Measurements from ENCODE around the gene CLMP. TPM values are rescaled to one million over a fixed set of nuclear protein-coding genes. Genes with fewer than 3 reads are reported as not detected.

CLMP gene
- total RNA-seq, 1 donor from 2014 or later: 34.5 TPM

DNA sequence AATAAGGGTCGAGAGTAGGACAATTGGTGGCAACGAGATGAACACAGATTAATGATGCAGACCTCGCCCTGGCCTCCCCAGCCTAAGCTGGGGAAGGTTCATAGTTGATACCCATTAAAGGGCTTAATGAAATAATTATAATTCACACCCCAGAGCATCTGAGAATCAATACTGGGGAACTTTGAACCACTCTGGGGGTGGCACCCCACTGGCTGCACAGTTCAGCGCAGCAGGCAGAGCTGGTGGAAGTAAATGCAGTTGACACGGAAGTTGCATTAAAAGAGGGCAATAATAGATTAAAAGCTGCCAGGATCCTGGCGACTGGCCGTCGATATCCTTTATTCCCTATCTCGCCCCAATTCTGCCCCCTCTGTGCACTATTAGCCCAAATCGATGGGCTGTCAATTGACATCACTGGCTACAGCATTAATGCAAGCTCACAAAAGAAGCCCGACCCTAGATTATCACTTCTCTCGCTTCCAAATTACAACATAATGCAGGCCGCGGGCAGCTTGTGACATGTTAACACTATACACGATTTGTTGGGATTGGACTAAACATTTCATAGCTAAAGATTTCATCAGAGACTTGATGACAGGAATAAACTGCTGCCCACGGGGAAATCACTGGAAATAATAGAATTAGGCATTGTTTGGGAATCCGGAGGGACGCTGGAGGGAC is 147.6 kb downstream of the CLMP start:
- no peak for FAIRE-seq
- no peak for DNase-seq (ENCODE audit: low read depth)
- Histone ChIP-seq H3K36me3 (ENCODE audit: control insufficient read depth, insufficient read depth, low read length) (no peaks in the 10 kb centered on the region), H3K27me3 (ENCODE audit: control insufficient read depth, insufficient read depth, low read length) (no peaks in the 10 kb centered on the region), H3K4me3 (ENCODE audit: low read depth, low read length) (no peak overlapping the region)
- TF ChIP-seq, protein P1, sequence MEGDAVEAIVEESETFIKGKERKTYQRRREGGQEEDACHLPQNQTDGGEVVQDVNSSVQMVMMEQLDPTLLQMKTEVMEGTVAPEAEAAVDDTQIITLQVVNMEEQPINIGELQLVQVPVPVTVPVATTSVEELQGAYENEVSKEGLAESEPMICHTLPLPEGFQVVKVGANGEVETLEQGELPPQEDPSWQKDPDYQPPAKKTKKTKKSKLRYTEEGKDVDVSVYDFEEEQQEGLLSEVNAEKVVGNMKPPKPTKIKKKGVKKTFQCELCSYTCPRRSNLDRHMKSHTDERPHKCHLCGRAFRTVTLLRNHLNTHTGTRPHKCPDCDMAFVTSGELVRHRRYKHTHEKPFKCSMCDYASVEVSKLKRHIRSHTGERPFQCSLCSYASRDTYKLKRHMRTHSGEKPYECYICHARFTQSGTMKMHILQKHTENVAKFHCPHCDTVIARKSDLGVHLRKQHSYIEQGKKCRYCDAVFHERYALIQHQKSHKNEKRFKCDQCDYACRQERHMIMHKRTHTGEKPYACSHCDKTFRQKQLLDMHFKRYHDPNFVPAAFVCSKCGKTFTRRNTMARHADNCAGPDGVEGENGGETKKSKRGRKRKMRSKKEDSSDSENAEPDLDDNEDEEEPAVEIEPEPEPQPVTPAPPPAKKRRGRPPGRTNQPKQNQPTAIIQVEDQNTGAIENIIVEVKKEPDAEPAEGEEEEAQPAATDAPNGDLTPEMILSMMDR (IDR thresholded peaks at IDR 0.05; ENCODE audit: insufficient read depth, low read length, severe bottlenecking): no peak

DNA sequence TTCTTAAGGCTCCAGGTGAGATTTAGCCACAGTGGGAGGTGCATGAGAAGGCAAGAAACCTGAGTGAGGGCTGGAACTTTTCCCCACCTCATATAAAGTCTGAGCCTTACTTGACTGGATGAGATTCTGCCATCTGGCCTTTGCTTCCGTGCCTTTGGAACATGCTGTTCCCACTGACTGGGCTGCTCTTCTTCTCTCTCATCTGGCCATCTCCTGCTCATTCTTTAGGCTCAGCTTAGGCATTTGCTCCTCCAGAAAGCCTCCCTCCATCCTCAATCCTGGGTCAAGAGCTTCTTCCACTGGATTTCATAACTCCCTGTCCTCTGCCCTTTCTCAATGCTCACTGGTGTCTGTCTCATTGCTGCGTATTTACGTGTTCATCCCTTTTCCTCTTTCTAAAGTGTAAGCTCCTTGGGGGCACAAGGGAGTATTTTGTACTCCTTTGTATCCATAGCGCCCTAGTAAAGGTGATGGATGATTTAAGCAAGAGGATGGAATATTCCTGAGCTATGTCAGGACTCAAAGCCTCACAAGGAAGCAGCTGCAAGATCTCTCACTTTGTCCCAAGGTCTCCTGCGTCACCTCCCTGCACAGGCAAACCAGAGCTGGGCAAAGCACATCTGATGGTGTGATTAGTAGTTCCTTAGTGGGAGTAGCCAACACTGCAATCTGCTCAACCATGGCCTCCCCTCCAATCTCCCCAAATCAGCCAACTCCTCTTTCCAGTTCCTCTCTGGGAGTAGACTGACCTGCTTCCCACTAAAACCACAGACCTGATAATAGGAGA is 148.4 kb downstream of the CLMP start:
- H3K36me3 ChIP-seq (ENCODE audit: control insufficient read depth, insufficient read depth, low read length): no peaks in the 10 kb centered on the region
- TF ChIP-seq, protein P1 (IDR thresholded peaks at IDR 0.05; ENCODE audit: insufficient read depth, low read length, severe bottlenecking): no peak
- no peaks in the 10 kb centered on the region for H3K27me3 ChIP-seq (ENCODE audit: control insufficient read depth, insufficient read depth, low read length)
- no peak for FAIRE-seq
- H3K4me3 ChIP-seq (ENCODE audit: low read depth, low read length): no peak overlapping the region
- no peak for DNase-seq (ENCODE audit: low read depth)

DNA sequence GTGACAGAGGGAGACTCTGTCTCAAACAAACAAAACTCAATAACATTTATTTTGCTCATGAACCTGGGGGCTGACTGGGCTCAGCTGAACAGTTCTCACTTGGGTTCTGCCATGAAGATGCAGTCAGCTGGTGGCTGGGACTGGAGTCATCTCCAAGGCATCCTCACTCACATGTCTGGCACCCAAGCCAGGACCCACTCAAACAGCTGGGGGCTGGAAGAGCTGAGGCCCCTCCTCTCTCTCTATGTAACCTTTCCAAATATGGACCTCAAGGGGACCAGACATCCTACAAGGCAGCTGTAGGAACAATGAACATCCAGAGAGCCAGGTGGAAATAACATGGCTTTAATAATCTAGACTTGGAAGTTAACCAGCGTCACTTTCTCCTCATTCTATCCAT is 149.9 kb downstream of the CLMP start:
- Histone ChIP-seq H3K36me3 (ENCODE audit: control insufficient read depth, insufficient read depth, low read length) (no peaks in the 10 kb centered on the region), H3K4me3 (ENCODE audit: low read depth, low read length) (no peak overlapping the region), H3K27me3 (ENCODE audit: control insufficient read depth, insufficient read depth, low read length) (no peaks in the 10 kb centered on the region)
- FAIRE-seq (no peak), DNase-seq (ENCODE audit: low read depth) (no peak)
- TF ChIP-seq, protein P1 (IDR thresholded peaks at IDR 0.05; ENCODE audit: insufficient read depth, low read length, severe bottlenecking): no peak

DNA sequence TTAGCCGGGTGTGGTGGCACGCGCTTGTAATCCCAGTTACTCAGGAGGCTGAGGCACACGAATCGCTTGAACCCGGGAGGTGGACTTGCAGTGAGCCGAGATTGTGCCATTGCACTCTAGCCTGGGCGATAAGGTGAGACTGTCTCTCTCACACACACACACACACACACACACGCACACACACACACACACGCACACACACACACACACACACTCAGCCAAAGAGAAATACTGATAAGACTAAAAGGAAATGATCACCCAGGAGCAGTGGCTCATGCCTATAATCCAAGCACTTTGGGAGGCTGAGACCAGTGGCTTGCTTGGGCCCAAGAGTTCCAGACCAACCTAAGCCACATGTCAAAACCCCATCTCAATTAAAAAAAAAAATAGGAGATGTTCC is 153.9 kb downstream of the CLMP start:
- Histone ChIP-seq H3K27me3 (ENCODE audit: control insufficient read depth, insufficient read depth, low read length) (no peaks in the 10 kb centered on the region), H3K4me3 (ENCODE audit: low read depth, low read length) (no peak overlapping the region), H3K36me3 (ENCODE audit: control insufficient read depth, insufficient read depth, low read length) (no peaks in the 10 kb centered on the region)
- DNase-seq (ENCODE audit: low read depth) (no peak), FAIRE-seq (no peak)
- TF ChIP-seq, protein P1 (IDR thresholded peaks at IDR 0.05; ENCODE audit: insufficient read depth, low read length, severe bottlenecking): no peak

DNA sequence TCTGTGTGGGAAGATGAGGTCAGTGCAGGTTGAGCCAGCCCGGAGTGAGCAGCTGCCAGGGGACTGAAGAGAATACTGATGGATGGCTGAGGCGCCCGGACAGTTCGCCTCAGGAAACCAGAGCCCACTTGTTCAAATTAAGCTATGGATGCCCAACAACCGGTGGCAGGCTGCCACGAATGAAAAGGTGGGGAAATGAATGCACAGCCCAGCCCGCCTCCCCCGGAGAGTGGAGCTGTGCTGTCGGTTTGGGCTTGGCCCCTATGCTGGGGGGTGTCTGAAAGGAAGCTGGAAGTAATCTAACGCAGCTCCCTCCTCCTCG is 155.0 kb downstream of the CLMP start:
- FAIRE-seq: no peak
- TF ChIP-seq, protein P1 (IDR thresholded peaks at IDR 0.05; ENCODE audit: insufficient read depth, low read length, severe bottlenecking): no peak
- DNase-seq (ENCODE audit: low read depth): no peak
- Histone ChIP-seq H3K36me3 (ENCODE audit: control insufficient read depth, insufficient read depth, low read length) (no peaks in the 10 kb centered on the region), H3K4me3 (ENCODE audit: low read depth, low read length) (no peak overlapping the region), H3K27me3 (ENCODE audit: control insufficient read depth, insufficient read depth, low read length) (no peaks in the 10 kb centered on the region)
